Measurements from ENCODE around the gene SCAF4. TPM values are rescaled to one million over a fixed set of nuclear protein-coding genes. Genes with fewer than 3 reads are reported as not detected.
"Not testable (repeated sequence)": the region's sequence is repeated elsewhere in the genome, so short reads cannot be mapped to it uniquely, and the experiment has no call there.

SCAF4 gene
- total RNA-seq, 1 donor from 2014 or later: 71.8 TPM

DNA sequence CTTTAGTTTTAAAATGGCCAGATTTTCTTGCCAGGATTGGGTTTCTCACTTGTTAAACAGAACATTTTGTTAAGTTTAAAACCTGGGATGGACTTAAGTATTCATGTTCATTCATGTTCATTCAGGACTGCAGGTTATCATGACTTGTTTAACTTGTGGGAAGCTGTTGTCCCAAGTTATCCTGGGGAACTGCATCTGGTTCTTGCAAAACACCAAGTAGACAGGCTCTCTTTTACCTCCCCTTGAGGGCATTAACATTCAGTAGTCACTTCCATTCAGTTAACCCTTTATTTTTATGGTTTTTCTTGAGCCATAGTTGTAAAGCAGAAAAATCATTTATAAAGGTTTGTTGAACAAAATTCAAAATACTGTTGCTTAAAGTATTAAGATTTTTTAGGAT is 64.3 kb downstream of the SCAF4 start:
- Mint-ChIP-seq H3K9me3 (no peaks in the 10 kb centered on the region), H3K4me3 (no peak overlapping the region), H3K27me3 (ENCODE audit: low read depth) (no peaks in the 10 kb centered on the region), H3K27ac (ENCODE audit: unreplicated experiment) (no peak overlapping the region), H3K4me1 (peaks cover 20% of the 10 kb centered on the region), H3K36me3 (ENCODE audit: low read depth) (peaks cover 20% of the 10 kb centered on the region)
- no peak for DNase-seq (ENCODE audit: low read depth, low spot score)
- TF ChIP-seq, protein P1, sequence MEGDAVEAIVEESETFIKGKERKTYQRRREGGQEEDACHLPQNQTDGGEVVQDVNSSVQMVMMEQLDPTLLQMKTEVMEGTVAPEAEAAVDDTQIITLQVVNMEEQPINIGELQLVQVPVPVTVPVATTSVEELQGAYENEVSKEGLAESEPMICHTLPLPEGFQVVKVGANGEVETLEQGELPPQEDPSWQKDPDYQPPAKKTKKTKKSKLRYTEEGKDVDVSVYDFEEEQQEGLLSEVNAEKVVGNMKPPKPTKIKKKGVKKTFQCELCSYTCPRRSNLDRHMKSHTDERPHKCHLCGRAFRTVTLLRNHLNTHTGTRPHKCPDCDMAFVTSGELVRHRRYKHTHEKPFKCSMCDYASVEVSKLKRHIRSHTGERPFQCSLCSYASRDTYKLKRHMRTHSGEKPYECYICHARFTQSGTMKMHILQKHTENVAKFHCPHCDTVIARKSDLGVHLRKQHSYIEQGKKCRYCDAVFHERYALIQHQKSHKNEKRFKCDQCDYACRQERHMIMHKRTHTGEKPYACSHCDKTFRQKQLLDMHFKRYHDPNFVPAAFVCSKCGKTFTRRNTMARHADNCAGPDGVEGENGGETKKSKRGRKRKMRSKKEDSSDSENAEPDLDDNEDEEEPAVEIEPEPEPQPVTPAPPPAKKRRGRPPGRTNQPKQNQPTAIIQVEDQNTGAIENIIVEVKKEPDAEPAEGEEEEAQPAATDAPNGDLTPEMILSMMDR (conservative IDR thresholded peaks at IDR 0.05): no peak

DNA sequence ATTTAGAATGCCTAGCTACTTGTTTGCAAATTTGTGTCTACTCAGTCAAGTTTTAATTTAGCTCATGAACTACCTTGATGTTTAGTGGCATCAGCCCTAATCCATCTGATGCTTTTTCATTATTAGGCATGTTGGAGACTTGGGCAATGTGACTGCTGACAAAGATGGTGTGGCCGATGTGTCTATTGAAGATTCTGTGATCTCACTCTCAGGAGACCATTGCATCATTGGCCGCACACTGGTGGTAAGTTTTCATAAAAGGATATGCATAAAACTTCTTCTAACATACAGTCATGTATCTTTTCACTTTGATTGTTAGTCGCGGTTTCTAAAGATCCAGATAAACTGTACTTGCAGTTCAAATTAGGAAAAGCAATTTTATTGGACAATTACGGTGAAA is 64.8 kb downstream of the SCAF4 start:
- Mint-ChIP-seq H3K4me3 (no peak overlapping the region), H3K27ac (ENCODE audit: unreplicated experiment) (no peak overlapping the region), H3K27me3 (ENCODE audit: low read depth) (no peaks in the 10 kb centered on the region), H3K36me3 (ENCODE audit: low read depth) (peaks cover 20% of the 10 kb centered on the region), H3K9me3 (no peaks in the 10 kb centered on the region), H3K4me1 (peaks cover 24% of the 10 kb centered on the region)
- DNase-seq (ENCODE audit: low read depth, low spot score): no peak
- TF ChIP-seq, protein P1 (conservative IDR thresholded peaks at IDR 0.05): no peak

DNA sequence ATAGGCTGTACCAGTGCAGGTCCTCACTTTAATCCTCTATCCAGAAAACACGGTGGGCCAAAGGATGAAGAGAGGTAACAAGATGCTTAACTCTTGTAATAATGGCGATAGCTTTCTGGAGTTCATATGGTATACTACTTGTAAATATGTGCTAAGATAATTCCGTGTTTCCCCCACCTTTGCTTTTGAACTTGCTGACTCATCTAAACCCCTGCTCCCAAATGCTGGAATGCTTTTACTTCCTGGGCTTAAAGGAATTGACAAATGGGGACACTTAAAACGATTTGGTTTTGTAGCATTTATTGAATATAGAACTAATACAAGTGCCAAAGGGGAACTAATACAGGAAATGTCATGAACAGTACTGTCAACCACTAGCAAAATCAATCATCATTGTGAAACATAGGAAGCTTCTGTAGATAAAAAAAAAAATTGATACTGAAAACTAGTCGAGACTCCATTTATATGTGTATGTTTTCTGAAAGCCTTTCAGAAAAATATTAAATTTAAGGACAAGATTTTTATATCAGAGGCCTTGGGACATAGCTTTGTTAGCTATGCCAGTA is 65.4 kb downstream of the SCAF4 start:
- H3K27ac Mint-ChIP-seq (ENCODE audit: unreplicated experiment): no peak overlapping the region
- no peak for DNase-seq (ENCODE audit: low read depth, low spot score)
- TF ChIP-seq, protein P1 (conservative IDR thresholded peaks at IDR 0.05): no peak
- H3K4me1 Mint-ChIP-seq: peaks cover 30% of the 10 kb centered on the region
- no peak overlapping the region for H3K4me3 Mint-ChIP-seq
- no peaks in the 10 kb centered on the region for H3K27me3 Mint-ChIP-seq (ENCODE audit: low read depth)
- H3K36me3 Mint-ChIP-seq (ENCODE audit: low read depth): peaks cover 24% of the 10 kb centered on the region
- H3K9me3 Mint-ChIP-seq: no peaks in the 10 kb centered on the region

DNA sequence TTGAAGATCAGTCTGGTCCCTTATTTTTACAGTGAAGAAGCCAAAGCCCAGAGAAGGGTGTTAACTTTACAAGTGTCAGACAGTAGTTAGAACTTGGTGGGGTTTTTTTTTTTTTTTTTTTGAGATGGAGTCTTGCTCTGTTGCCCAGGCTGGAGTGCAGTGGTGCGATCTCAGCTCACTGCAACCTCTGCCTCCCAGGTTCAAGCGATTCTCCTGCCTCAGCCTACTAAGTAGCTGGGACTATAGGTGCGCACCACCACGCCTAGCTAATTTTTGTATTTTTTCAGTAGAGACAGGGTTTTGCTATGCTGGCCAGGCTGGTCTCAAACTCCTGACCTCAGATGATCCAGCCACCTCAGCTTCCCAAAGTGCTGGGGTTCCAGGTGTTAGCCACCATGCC is 66.0 kb downstream of the SCAF4 start:
- not testable (repeated sequence) for H3K9me3 Mint-ChIP-seq; DNase-seq (ENCODE audit: low read depth, low spot score); H3K27ac Mint-ChIP-seq (ENCODE audit: unreplicated experiment); H3K27me3 Mint-ChIP-seq (ENCODE audit: low read depth)
- peaks cover 25% of the 10 kb centered on the region for H3K36me3 Mint-ChIP-seq (ENCODE audit: low read depth)
- peaks cover 37% of the 10 kb centered on the region for H3K4me1 Mint-ChIP-seq
- peak overlapping the region; percentile 47 for H3K4me3 Mint-ChIP-seq

DNA sequence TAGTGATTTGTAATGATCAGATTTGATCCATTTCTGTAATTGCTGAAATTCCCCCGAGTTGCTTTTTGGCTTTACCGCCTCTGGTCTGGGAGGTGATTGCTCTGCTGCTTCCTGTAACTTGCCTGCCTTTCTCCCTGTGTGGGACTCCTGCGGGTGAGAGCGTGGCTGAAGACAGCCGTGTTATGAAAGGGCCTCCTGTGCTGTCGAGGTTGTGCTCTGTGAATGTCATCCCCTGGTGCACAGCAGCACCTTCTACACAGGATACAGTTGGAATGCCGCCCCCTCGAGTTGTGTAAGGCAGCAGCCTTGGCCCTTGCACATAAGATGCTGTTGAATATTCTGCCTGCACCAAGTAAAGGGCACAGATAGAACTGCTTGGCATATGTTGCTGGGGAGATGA is 66.5 kb downstream of the SCAF4 start:
- TF ChIP-seq, protein P1 (conservative IDR thresholded peaks at IDR 0.05): no peak
- peak overlapping the region; percentile 47 for H3K4me3 Mint-ChIP-seq
- H3K27me3 Mint-ChIP-seq (ENCODE audit: low read depth): no peaks in the 10 kb centered on the region
- H3K9me3 Mint-ChIP-seq: no peaks in the 10 kb centered on the region
- H3K4me1 Mint-ChIP-seq: peaks cover 42% of the 10 kb centered on the region
- peaks cover 25% of the 10 kb centered on the region for H3K36me3 Mint-ChIP-seq (ENCODE audit: low read depth)
- no peak overlapping the region for H3K27ac Mint-ChIP-seq (ENCODE audit: unreplicated experiment)
- no peak for DNase-seq (ENCODE audit: low read depth, low spot score)

DNA sequence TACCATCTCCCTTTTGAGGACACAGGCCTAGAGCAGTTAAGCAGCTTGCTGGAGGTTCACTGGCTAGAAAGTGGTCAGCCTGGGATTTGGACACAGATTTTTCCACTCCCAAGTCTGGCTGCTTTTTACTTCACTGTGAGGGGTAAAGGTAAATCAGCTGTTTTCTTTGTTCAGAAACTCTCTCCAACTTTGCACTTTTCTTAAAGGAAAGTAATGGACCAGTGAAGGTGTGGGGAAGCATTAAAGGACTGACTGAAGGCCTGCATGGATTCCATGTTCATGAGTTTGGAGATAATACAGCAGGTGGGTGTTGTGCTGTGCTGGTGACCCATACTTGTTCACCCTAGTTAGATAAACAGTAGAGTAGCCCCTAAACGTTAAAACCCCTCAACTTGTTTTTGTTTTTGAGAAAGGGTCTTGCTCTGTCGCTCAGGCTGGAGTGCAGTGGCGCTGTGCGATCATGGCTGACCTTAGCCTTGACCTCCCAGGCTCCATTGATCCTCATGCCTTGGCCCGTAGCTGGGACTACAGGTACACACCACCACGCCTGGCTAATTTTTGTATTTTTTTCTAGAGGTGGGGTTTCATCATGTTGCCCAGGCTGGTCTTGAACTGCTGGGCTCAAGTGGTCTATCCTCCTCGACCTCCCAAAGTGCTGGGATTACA is 68.2 kb downstream of the SCAF4 start:
- H3K4me1 Mint-ChIP-seq: peaks cover 54% of the 10 kb centered on the region
- H3K27ac Mint-ChIP-seq (ENCODE audit: unreplicated experiment): no peak overlapping the region
- no peak overlapping the region for H3K4me3 Mint-ChIP-seq
- TF ChIP-seq, protein P1 (conservative IDR thresholded peaks at IDR 0.05): no peak
- no peaks in the 10 kb centered on the region for H3K27me3 Mint-ChIP-seq (ENCODE audit: low read depth)
- peaks cover 3% of the 10 kb centered on the region for H3K9me3 Mint-ChIP-seq
- DNase-seq (ENCODE audit: low read depth, low spot score): no peak
- H3K36me3 Mint-ChIP-seq (ENCODE audit: low read depth): peaks cover 28% of the 10 kb centered on the region

Data from neural crest cell (in vitro differentiated cells).